ENCODE results near the gene TSEN2.

Gene TSEN2

GRCh38 chr3:12557473-12558100 is 73.3 kb downstream of the TSEN2 start:
- DNase-seq, result no peak

- no peak for DNase-seq
Observed at GRCh38 chr3:12558706-12559105, 74.4 kb downstream of the TSEN2 start.

- DNase-seq, result no peak
Observed at GRCh38 chr3:12559520-12559919, 75.2 kb downstream of the TSEN2 start.

- no peak for DNase-seq
Observed at GRCh38 chr3:12560505-12561190, 76.4 kb downstream of the TSEN2 start.

- no peak for DNase-seq
Observed at GRCh38 chr3:12561397-12561796, 77.1 kb downstream of the TSEN2 start.

- no peak for DNase-seq
Observed at GRCh38 chr3:12562451-12562850, 78.2 kb downstream of the TSEN2 start.

- DNase-seq, result no peak
Observed at GRCh38 chr3:12566976-12567375, 82.7 kb downstream of the TSEN2 start.

GRCh38 chr3:12568747-12569146 is 84.5 kb downstream of the TSEN2 start:
- no peak for DNase-seq

GRCh38 chr3:12569836-12570235 is 85.6 kb downstream of the TSEN2 start:
- DNase-seq, result no peak

- DNase-seq, result no peak
Observed at GRCh38 chr3:12571986-12572385, 87.7 kb downstream of the TSEN2 start.

- no peak for DNase-seq
Observed at GRCh38 chr3:12574131-12574530, 89.9 kb downstream of the TSEN2 start.

GRCh38 chr3:12574661-12575060 is 90.4 kb downstream of the TSEN2 start:
- no peak for DNase-seq

GRCh38 chr3:12577379-12577778 is 93.1 kb downstream of the TSEN2 start:
- DNase-seq, result no peak

- no peak for DNase-seq
Observed at GRCh38 chr3:12578742-12579141, 94.5 kb downstream of the TSEN2 start.

- no peak for DNase-seq
Observed at GRCh38 chr3:12579456-12579855, 95.2 kb downstream of the TSEN2 start.

GRCh38 chr3:12579905-12580304 is 95.6 kb downstream of the TSEN2 start:
- no peak for DNase-seq

GRCh38 chr3:12582730-12583129 is 98.5 kb downstream of the TSEN2 start:
- no peak for DNase-seq

Measured in NCI-H1092 (cell line).